Measurements from ENCODE around the gene SAMM50.
"Not testable (repeated sequence)": the region's sequence is repeated elsewhere in the genome, so short reads cannot be mapped to it uniquely, and the experiment has no call there.

SAMM50 gene

GRCh38 chr22:44003405-44004103 lies 48.3 kb downstream of the SAMM50 start:
- no peak overlapping the region for H3K4me3 ChIP-seq (ENCODE audit: control insufficient read depth, low read depth, low read length)

GRCh38 chr22:44004104-44004460 lies 48.8 kb downstream of the SAMM50 start:
- no peak overlapping the region for H3K4me3 ChIP-seq (ENCODE audit: control insufficient read depth, low read depth, low read length)
- TF ChIP-seq CTCF (conservative IDR thresholded peaks at IDR 0.05; ENCODE audit: control insufficient read depth, insufficient read depth, low read depth, low read length): no peak
- DNase-seq (ENCODE audit: low read depth): no peak

More at GRCh38 chr22:44003405-44004103, 48.3 kb downstream of the SAMM50 start:
- TF ChIP-seq CTCF (conservative IDR thresholded peaks at IDR 0.05; ENCODE audit: control insufficient read depth, insufficient read depth, low read depth, low read length): no peak
- DNase-seq (ENCODE audit: low read depth): no peak

- TF ChIP-seq CTCF (conservative IDR thresholded peaks at IDR 0.05; ENCODE audit: control insufficient read depth, insufficient read depth, low read depth, low read length): no peak
- H3K4me3 ChIP-seq (ENCODE audit: control insufficient read depth, low read depth, low read length): no peak overlapping the region
- DNase-seq (ENCODE audit: low read depth): no peak
These were observed 50.3 kb downstream of the SAMM50 start for GRCh38 chr22:44005524-44005923.

GRCh38 chr22:44012162-44012561 lies 56.9 kb downstream of the SAMM50 start:
- H3K4me3 ChIP-seq (ENCODE audit: control insufficient read depth, low read depth, low read length): no peak overlapping the region
- TF ChIP-seq CTCF (conservative IDR thresholded peaks at IDR 0.05; ENCODE audit: control insufficient read depth, insufficient read depth, low read depth, low read length): no peak
- DNase-seq (ENCODE audit: low read depth): no peak

- no peak for TF ChIP-seq CTCF (conservative IDR thresholded peaks at IDR 0.05; ENCODE audit: control insufficient read depth, insufficient read depth, low read depth, low read length)
- H3K4me3 ChIP-seq (ENCODE audit: control insufficient read depth, low read depth, low read length): no peak overlapping the region
- no peak for DNase-seq (ENCODE audit: low read depth)
These were observed 57.3 kb downstream of the SAMM50 start for GRCh38 chr22:44012591-44012990.

- H3K4me3 ChIP-seq (ENCODE audit: control insufficient read depth, low read depth, low read length): no peak overlapping the region
- TF ChIP-seq CTCF (conservative IDR thresholded peaks at IDR 0.05; ENCODE audit: control insufficient read depth, insufficient read depth, low read depth, low read length): no peak
- DNase-seq (ENCODE audit: low read depth): no peak
These were observed 59.0 kb downstream of the SAMM50 start for GRCh38 chr22:44014241-44014640.

GRCh38 chr22:44016586-44016985 lies 61.3 kb downstream of the SAMM50 start:
- not testable (repeated sequence) for DNase-seq (ENCODE audit: low read depth); H3K4me3 ChIP-seq (ENCODE audit: control insufficient read depth, low read depth, low read length)
